ENCODE results near the gene RFTN1.

- TF ChIP-seq CTCF (IDR thresholded peaks at IDR 0.05) = no peak
- TF ChIP-seq POLR2A (IDR thresholded peaks at IDR 0.05) = no peak
These were observed 117.3 kb downstream of the RFTN1 start for GRCh38 chr3:16396202-16396601.

Data from lower leg skin (tissue), 3 donors.